GM23248 (cell line): Measurements from ENCODE around the gene OLR1. TPM values are rescaled to one million over a fixed set of nuclear protein-coding genes. Genes with fewer than 3 reads are reported as not detected.

ENCODE experiments used
- DNase-seq: peaks from one replicate; pipeline ENCODE4 v3.0.0-alpha.2; 2015
- H2AFZ ChIP-seq: fragments of 200-600 bp; sonication (generic); 2 replicates; pipeline ENCODE4 v1.6.1; 2016; ENCODE audit warnings: antibody characterized with exemption
- H3F3A ChIP-seq: fragments of 200-600 bp; sonication (generic); 2 replicates; pipeline ENCODE4 v1.6.1; 2016; ENCODE audit warnings: mild to moderate bottlenecking, antibody characterized with exemption, mixed run types; ENCODE audit not compliant: insufficient read depth
- H3K27ac ChIP-seq: fragments of 200-600 bp; sonication (generic); 2 replicates; pipeline ENCODE4 v1.5.1; 2016; ENCODE audit warnings: mild to moderate bottlenecking
- H3K27me3 ChIP-seq: fragments of 200-600 bp; sonication (generic); replicated peaks from 2 replicates; pipeline ENCODE4 v1.6.1; 2016; ENCODE audit warnings: mild to moderate bottlenecking; ENCODE audit not compliant: insufficient read depth
- H3K36me3 ChIP-seq: fragments of 200-600 bp; sonication (generic); 2 replicates; pipeline ENCODE4 v1.6.1; 2016; ENCODE audit warnings: low read depth, mild to moderate bottlenecking
- H3K4me1 ChIP-seq: fragments of 200-600 bp; sonication (generic); 2 replicates; pipeline ENCODE4 v1.6.1; 2016; ENCODE audit warnings: mild to moderate bottlenecking; ENCODE audit not compliant: insufficient read depth
- H3K4me2 ChIP-seq: fragments of 200-600 bp; sonication (generic); one replicate; pipeline ENCODE4 v1.6.1; 2016; ENCODE audit warnings: mild to moderate bottlenecking; ENCODE audit not compliant: unreplicated experiment
- H3K4me3 ChIP-seq: fragments of 200-600 bp; sonication (generic); 2 replicates; pipeline ENCODE4 v1.5.1; 2016; ENCODE audit warnings: mild to moderate bottlenecking
- H3K79me2 ChIP-seq: fragments of 200-600 bp; sonication (generic); 2 replicates; pipeline ENCODE4 v1.6.1; 2016; ENCODE audit warnings: mild to moderate bottlenecking; ENCODE audit not compliant: insufficient read depth
- H3K9ac ChIP-seq: fragments of 200-600 bp; sonication (generic); 2 replicates; pipeline ENCODE4 v1.6.1; 2016; ENCODE audit warnings: mild to moderate bottlenecking
- H3K9me2 ChIP-seq: fragments of 200-600 bp; sonication (generic); 2 replicates; pipeline ENCODE4 v1.6.1; 2016; ENCODE audit warnings: mixed run types, mild to moderate bottlenecking, moderate library complexity; ENCODE audit not compliant: insufficient read depth
- H3K9me3 ChIP-seq: fragments of 200-600 bp; sonication (generic); one replicate; pipeline ENCODE4 v1.6.1; 2017; ENCODE audit warnings: low read depth
- H4K20me1 ChIP-seq: fragments of 200-600 bp; sonication (generic); 2 replicates; pipeline ENCODE4 v1.6.0; 2016; ENCODE audit not compliant: insufficient read depth
- EZH2 ChIP-seq: fragments of 200-600 bp; sonication (generic); IDR thresholded peaks from 2 replicates; pipeline ENCODE4 v1.6.1; 2018; ENCODE audit warnings: antibody characterized with exemption, mild to moderate bottlenecking; ENCODE audit not compliant: insufficient read depth, poor library complexity, severe bottlenecking
- EZH2phosphoT487 ChIP-seq: fragments of 200-600 bp; sonication (generic); IDR thresholded peaks from 2 replicates; pipeline ENCODE4 v1.6.1; 2018; ENCODE audit warnings: antibody characterized with exemption, moderate library complexity, mild to moderate bottlenecking, low read depth; ENCODE audit not compliant: insufficient read depth
- WGBS, 2 experiments: methylation state at CpG; one replicate each; pipeline ENCODE4 v1.1.6; 2015 to 2017; ENCODE audit warnings: low lambda C conversion rate in 2 of 2, low coverage in 1 of 2; ENCODE audit errors: missing lambda C conversion rate in 2 of 2; 5-methylcytosine and 5-hydroxymethylcytosine counted together
- in situ Hi-C: fragments of 300-500 bp; cut with MboI; formaldehyde crosslinking; loops from 2 replicates; pipeline ENCODE4 v1.15.0; 2020
- polyA plus RNA-seq: library from polyadenylated mRNA; unstranded; fragments of >200 nt; fragmentation: Nextera tagmentation; extraction: Ambion mirVana; gene quantifications from 2 replicates; pipeline ENCODE4 v1.2.1, GENCODE V29; 2016
- total RNA-seq: library from RNA; depleted of rRNA; stranded (reverse); fragments of >200 nt; shearing (Covaris generic); gene quantifications from 2 replicates; pipeline ENCODE4 v1.2.3, GENCODE V29; 2014

Gene OLR1
- total and polyA plus RNA-seq, 2 experiments from 2014 or later, result 4.6 to 6.3 TPM

DNA sequence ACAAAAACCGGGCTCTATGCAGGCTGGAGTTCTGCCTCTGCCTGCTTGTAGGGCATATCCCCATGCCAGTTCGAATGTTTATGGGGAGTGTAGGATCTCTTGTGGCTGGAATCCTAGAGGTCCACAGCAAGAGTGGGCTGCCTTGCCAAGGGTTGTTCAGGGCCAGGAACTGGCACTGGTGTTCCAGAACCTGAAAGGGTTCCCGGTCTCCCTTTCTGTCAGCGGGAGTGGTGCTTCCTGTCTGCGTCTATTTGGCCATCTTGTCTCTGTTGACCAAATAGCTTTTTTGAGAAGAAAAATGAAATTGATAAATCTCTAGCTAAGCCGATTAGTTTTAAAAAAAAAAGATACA, 17.8 kb downstream of the OLR1 start:
- H3K9me3 ChIP-seq, result no peaks in the 10 kb centered on the region
- H3K36me3 ChIP-seq, result no peaks in the 10 kb centered on the region
- in situ Hi-C loops, result no loop called here
- H3K79me2 ChIP-seq, result no peaks in the 10 kb centered on the region
- H3K9ac ChIP-seq, result no peak overlapping the region
- no peaks in the 10 kb centered on the region for H3K27me3 ChIP-seq
- TF ChIP-seq EZH2phosphoT487 (no peak), EZH2 (no peak)
- H3K4me1 ChIP-seq, result no peaks in the 10 kb centered on the region; the same call in 1 of the 2 replicates
- DNase-seq, result no peak
- no peaks in the 10 kb centered on the region for H3K9me2 ChIP-seq
- H4K20me1 ChIP-seq, result no peaks in the 10 kb centered on the region
- H3K27ac ChIP-seq, result no peak overlapping the region
- H3K4me3 ChIP-seq, result peak overlapping the region; percentile 72
- peak overlapping the region; percentile 94 for H3K4me2 ChIP-seq
- peak overlapping the region; percentile 91 for H2AFZ ChIP-seq
- 0 out of 2 replicates have a peak, but pooled peaks cover 8% of the 10 kb centered on the region for H3F3A ChIP-seq
- 54 to 62% methylated on average over 6 of the region's 6 CpGs for WGBS, 2 experiments

DNA sequence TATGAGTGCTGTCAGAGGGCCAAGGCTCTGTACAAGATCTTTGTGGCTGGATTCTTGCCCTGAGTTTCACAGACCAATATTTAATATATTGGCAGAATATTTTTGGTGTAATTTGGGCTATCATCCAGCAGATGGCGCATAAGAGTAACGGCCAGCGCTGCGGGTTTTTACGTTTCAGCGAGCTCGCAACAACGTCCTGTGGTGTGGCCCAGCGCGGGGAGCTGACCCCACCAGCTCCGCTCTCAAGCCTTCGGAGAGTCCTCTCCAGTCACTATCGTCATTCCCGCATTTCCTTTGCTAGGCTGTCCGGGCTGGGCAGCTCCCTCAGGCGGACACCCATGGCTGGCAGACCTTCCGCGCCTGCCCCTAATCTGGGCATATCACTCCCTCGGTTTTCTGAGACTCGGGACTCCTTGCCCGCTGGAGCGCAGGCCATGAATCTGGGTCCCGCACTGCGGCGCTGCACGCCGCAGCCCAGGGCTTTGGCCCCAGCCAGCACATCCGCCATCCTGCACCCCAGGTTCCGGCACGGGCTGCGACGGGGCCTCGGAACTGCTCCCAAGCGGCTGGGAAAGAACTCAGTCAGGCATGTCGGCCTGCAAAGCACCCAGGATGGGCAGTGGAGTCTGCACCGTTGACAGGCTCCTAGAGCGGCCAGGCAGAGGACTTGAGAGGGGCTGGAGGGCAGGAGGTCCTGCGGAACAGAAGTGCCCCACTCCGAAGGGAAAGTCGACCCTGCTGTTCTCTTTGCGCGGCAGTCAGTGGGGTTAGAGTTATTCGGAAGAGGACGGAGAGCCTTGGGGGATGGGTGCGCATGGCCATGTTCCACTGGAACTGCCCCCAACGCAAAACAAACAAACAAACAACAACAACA, 18.4 kb downstream of the OLR1 start:
- DNase-seq, result peak; percentile 85

DNA sequence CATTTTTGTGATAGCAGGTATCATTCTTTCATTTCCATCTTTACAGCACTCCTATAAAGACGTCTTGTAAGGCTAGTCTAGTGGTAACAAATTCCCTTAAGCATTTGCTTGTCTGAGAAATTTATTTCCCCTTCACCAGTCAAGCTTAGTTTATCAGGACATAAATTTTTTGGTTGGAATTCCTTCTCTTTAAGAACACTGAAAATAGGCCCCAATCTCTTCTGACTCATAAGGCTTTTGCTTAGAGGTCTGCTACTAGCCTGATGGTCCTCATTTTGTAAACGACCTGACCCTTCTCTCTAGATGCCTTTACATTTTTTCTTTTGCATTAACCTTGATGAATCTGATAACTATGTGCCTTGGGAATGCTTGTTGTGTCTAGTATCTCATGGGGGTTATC, 20.3 kb downstream of the OLR1 start:
- no peaks in the 10 kb centered on the region for H3K36me3 ChIP-seq
- in situ Hi-C loops, result no loop called here
- H3K9me2 ChIP-seq, result no peaks in the 10 kb centered on the region
- no peaks in the 10 kb centered on the region for H3K79me2 ChIP-seq
- no peak overlapping the region for H3K27ac ChIP-seq
- no peaks in the 10 kb centered on the region for H3K9me3 ChIP-seq
- no peaks in the 10 kb centered on the region for H4K20me1 ChIP-seq
- DNase-seq, result no peak
- H3F3A ChIP-seq, result no peaks in the 10 kb centered on the region
- WGBS, 2 experiments, result 58 to 63% methylated on average over 2 of the region's 2 CpGs
- H3K4me1 ChIP-seq, result no peaks in the 10 kb centered on the region; the same call in 1 of the 2 replicates
- no peak overlapping the region for H3K9ac ChIP-seq
- TF ChIP-seq EZH2phosphoT487 (no peak), EZH2 (no peak)
- no peak overlapping the region for H3K4me3 ChIP-seq
- no peak overlapping the region for H3K4me2 ChIP-seq
- H2AFZ ChIP-seq, result no peak overlapping the region
- H3K27me3 ChIP-seq, result no peaks in the 10 kb centered on the region

More for the DNA sequence above, 18.4 kb downstream of the OLR1 start:
- peak overlapping the region; percentile 91 for H2AFZ ChIP-seq
- no peaks in the 10 kb centered on the region for H3K9me3 ChIP-seq
- peak overlapping the region; percentile 94 for H3K4me2 ChIP-seq
- no peaks in the 10 kb centered on the region for H4K20me1 ChIP-seq
- H3K27me3 ChIP-seq, result no peaks in the 10 kb centered on the region
- in situ Hi-C loops, result no loop called here
- H3K4me1 ChIP-seq, result no peaks in the 10 kb centered on the region; the same call in 1 of the 2 replicates
- no peaks in the 10 kb centered on the region for H3K79me2 ChIP-seq
- H3F3A ChIP-seq, result 0 out of 2 replicates have a peak, but pooled peaks cover 5% of the 10 kb centered on the region
- 10 to 12% methylated on average over 45 of the region's 46 CpGs for WGBS, 2 experiments
- no peaks in the 10 kb centered on the region for H3K9me2 ChIP-seq
- peak overlapping the region; percentile 79 for H3K9ac ChIP-seq
- peak overlapping the region; percentile 24 for H3K27ac ChIP-seq
- peak overlapping the region; percentile 72 for H3K4me3 ChIP-seq
- TF ChIP-seq EZH2phosphoT487 (no peak), EZH2 (no peak)
- H3K36me3 ChIP-seq, result no peaks in the 10 kb centered on the region

DNA sequence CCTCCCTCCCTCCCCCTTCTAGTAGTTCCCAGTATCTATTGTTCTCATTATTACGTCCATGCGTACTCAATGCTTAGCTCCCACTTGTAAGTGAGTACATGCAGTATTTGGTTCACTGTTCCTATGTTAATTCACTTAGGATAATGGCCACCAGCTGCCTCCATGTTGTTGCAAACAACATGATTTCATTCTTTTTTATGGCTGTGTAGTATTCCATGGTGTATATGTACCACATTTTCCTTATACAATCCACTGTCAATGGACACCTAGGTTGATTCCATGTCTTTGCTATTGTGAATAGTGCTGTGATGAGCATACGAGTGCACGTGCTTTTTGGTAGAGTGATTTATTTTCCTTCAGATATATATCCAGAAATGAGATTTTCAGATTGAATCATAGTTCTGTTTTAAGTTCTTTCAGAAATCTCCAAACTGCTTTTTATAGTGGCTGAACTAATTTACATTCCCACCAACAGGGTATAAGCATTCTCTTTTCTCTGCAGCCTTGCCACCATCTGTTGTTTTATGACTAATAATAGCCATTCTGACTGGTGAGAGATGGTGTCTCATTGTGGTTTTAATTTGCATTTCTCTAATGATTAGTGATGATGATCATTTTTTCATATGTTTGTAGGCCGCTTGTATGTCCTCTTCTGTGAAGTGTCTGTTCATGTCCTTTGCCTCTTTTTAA, 24.1 kb downstream of the OLR1 start:
- Histone ChIP-seq H3K9me3 (no peaks in the 10 kb centered on the region), H3K4me1 (peaks cover 8% of the 10 kb centered on the region), H2AFZ (no peak overlapping the region), H3K79me2 (no peaks in the 10 kb centered on the region), H4K20me1 (no peaks in the 10 kb centered on the region), H3K9me2 (no peaks in the 10 kb centered on the region), H3K27me3 (no peaks in the 10 kb centered on the region), H3K36me3 (no peaks in the 10 kb centered on the region), H3K4me3 (no peak overlapping the region), H3F3A (peaks cover 7% of the 10 kb centered on the region; the same call in 1 of the 2 replicates), H3K27ac (no peak overlapping the region), H3K4me2 (no peak overlapping the region), H3K9ac (no peak overlapping the region)
- WGBS, 2 experiments, result 68 to 70% methylated on average over 5 of the region's 5 CpGs
- in situ Hi-C loops, result loop anchor here (25.0 kb wide), 1 partner anchor 336 kb away; no protein-coding TSS in a partner anchor
- DNase-seq, result no peak
- TF ChIP-seq EZH2 (no peak), EZH2phosphoT487 (no peak)
